ENCODE measurements around the gene C14orf180.

DNA sequence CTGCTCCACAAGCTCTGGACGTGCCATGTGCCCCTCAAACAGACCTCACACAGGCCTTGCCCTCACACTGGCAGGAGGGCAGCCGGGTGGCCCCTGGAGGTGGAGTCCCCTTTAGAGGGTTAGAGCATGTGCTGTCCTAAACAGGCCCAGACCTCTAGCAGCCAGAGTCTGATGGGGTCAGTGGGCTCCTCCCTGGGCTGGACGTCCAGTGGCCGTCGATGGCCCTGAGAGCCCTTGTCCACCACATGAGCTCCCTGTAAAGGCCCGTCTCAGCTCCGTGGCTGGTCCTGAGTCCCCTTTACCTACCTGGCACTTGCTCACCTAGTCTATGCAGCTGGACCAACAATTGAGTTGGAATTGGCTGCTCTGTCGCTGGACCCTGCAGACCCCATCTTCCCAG lies 21.2 kb downstream of the C14orf180 start:
- TF ChIP-seq, protein P1, sequence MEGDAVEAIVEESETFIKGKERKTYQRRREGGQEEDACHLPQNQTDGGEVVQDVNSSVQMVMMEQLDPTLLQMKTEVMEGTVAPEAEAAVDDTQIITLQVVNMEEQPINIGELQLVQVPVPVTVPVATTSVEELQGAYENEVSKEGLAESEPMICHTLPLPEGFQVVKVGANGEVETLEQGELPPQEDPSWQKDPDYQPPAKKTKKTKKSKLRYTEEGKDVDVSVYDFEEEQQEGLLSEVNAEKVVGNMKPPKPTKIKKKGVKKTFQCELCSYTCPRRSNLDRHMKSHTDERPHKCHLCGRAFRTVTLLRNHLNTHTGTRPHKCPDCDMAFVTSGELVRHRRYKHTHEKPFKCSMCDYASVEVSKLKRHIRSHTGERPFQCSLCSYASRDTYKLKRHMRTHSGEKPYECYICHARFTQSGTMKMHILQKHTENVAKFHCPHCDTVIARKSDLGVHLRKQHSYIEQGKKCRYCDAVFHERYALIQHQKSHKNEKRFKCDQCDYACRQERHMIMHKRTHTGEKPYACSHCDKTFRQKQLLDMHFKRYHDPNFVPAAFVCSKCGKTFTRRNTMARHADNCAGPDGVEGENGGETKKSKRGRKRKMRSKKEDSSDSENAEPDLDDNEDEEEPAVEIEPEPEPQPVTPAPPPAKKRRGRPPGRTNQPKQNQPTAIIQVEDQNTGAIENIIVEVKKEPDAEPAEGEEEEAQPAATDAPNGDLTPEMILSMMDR (conservative IDR thresholded peaks at IDR 0.05 in 1 of 2, IDR thresholded peaks at IDR 0.05 in 1 of 2; ENCODE audit: extremely low read depth in 1 of 2, insufficient read depth in 1 of 2, low read depth in 1 of 2, low read length in 2 of 2): no peak
- TF ChIP-seq EZH2 (IDR thresholded peaks at IDR 0.05; ENCODE audit: borderline replicate concordance, low read length): no peak
